ENCODE data around the gene C1RL. TPM values are rescaled to one million over a fixed set of nuclear protein-coding genes. Genes with fewer than 3 reads are reported as not detected.

The C1RL gene
- total and polyA plus RNA-seq, 2 of the 4 experiments (the other 2 are of a cell fraction), result 9.1 to 12.3 TPM

DNA sequence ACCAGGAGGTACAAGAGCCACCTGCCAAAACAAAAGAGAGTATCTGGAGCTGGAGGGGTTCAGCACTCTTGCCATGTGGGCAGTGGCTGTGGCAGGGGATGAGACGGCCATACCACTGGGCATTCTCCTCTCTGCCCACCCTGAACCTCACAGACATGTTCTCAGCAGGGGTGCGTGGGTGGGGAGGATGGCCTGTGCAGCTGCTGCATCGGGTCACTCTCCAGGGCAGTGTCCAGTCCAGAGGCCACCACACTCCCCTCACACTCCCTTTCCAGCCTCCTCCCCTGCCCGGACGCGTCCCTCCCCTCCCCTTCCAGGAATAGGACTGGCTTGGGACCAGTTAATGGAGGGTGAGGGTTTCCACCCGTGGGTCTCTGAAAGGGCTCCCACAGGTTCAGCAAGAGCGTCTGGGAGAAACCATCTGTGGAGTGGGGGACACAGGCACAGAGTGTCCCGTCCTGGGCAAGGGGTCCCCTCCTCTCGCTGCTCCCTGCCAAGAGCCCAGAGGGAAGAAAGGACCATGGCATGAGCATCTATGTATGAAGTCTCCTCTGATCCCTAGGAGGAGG is 17.3 kb downstream of the C1RL start (continued):
- TF ChIP-seq, protein P1, sequence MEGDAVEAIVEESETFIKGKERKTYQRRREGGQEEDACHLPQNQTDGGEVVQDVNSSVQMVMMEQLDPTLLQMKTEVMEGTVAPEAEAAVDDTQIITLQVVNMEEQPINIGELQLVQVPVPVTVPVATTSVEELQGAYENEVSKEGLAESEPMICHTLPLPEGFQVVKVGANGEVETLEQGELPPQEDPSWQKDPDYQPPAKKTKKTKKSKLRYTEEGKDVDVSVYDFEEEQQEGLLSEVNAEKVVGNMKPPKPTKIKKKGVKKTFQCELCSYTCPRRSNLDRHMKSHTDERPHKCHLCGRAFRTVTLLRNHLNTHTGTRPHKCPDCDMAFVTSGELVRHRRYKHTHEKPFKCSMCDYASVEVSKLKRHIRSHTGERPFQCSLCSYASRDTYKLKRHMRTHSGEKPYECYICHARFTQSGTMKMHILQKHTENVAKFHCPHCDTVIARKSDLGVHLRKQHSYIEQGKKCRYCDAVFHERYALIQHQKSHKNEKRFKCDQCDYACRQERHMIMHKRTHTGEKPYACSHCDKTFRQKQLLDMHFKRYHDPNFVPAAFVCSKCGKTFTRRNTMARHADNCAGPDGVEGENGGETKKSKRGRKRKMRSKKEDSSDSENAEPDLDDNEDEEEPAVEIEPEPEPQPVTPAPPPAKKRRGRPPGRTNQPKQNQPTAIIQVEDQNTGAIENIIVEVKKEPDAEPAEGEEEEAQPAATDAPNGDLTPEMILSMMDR (conservative IDR thresholded peaks at IDR 0.05; ENCODE audit: low read depth, low read length), result no peak
- no peak for TF ChIP-seq CHD1 (IDR thresholded peaks at IDR 0.05; ENCODE audit: low read depth, low read length)
- TF ChIP-seq NFE2L2 (IDR thresholded peaks at IDR 0.05; ENCODE audit: low read depth, low read length), result no peak
- no peak for TF ChIP-seq MAZ (IDR thresholded peaks at IDR 0.05; ENCODE audit: borderline replicate concordance, low read depth, low read length)
- TF ChIP-seq FOS (IDR thresholded peaks at IDR 0.05; ENCODE audit: low read depth, low read length), result no peak
- TF ChIP-seq POLR2A (IDR thresholded peaks at IDR 0.05; ENCODE audit: low read depth, low read length), result no peak

All from IMR-90 (cell line).